ENCODE results near the gene PIAS4.

PIAS4 gene

DNA sequence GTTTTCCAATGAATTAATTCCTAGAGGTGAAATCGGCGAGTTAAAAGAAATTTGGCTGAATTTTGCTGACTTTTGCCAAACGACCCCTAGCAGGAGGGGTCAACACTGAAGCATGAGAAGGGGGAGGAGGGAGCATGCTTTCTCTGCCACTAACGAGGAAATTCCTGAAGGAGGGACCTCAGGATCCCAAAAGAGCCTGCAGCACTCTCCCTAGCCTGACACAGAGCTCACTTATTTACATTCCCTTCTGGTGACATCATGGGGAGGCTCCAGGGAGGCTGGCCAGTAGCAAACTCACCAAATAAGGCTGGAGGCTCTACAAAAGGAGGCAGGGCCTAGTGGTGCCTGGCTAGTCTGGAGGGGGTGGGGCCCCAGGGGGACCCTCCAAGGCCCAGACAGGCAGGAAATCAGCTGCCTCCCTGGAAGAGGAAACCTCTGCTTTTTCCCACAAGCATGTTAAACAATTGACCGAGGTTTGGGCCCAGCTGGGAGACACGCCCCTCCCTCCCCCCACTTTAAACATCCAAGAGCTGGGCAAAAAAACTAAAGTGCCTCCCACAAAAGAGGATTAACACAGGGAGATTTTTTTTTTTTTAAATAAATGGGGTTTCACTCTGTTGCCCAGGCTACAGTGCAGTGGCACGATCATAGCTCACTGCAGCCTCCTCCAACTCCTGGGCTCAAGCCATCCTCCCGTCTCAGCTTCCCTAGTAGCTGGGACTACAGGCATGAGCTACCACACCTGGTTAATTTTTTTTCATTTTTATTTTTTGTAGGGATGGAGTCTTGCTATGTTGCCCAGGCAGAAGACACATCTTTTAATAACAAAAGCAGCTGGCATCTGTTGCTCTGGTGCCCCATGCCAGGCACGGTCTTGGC is 38.7 kb upstream of the PIAS4 start (continued):
- TF ChIP-seq, protein P1, sequence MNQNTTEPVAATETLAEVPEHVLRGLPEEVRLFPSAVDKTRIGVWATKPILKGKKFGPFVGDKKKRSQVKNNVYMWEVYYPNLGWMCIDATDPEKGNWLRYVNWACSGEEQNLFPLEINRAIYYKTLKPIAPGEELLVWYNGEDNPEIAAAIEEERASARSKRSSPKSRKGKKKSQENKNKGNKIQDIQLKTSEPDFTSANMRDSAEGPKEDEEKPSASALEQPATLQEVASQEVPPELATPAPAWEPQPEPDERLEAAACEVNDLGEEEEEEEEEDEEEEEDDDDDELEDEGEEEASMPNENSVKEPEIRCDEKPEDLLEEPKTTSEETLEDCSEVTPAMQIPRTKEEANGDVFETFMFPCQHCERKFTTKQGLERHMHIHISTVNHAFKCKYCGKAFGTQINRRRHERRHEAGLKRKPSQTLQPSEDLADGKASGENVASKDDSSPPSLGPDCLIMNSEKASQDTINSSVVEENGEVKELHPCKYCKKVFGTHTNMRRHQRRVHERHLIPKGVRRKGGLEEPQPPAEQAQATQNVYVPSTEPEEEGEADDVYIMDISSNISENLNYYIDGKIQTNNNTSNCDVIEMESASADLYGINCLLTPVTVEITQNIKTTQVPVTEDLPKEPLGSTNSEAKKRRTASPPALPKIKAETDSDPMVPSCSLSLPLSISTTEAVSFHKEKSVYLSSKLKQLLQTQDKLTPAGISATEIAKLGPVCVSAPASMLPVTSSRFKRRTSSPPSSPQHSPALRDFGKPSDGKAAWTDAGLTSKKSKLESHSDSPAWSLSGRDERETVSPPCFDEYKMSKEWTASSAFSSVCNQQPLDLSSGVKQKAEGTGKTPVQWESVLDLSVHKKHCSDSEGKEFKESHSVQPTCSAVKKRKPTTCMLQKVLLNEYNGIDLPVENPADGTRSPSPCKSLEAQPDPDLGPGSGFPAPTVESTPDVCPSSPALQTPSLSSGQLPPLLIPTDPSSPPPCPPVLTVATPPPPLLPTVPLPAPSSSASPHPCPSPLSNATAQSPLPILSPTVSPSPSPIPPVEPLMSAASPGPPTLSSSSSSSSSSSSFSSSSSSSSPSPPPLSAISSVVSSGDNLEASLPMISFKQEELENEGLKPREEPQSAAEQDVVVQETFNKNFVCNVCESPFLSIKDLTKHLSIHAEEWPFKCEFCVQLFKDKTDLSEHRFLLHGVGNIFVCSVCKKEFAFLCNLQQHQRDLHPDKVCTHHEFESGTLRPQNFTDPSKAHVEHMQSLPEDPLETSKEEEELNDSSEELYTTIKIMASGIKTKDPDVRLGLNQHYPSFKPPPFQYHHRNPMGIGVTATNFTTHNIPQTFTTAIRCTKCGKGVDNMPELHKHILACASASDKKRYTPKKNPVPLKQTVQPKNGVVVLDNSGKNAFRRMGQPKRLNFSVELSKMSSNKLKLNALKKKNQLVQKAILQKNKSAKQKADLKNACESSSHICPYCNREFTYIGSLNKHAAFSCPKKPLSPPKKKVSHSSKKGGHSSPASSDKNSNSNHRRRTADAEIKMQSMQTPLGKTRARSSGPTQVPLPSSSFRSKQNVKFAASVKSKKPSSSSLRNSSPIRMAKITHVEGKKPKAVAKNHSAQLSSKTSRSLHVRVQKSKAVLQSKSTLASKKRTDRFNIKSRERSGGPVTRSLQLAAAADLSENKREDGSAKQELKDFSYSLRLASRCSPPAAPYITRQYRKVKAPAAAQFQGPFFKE (tag by site-specific recombination; IDR thresholded peaks at IDR 0.05; ENCODE audit: borderline replicate concordance): no peak
- TF ChIP-seq ZNF248 (tag by site-specific recombination; IDR thresholded peaks at IDR 0.05) (no peak), ZNF19 (tag by site-specific recombination; IDR thresholded peaks at IDR 0.05; ENCODE audit: low read depth) (no peak), MZF1 (tag by site-specific recombination; IDR thresholded peaks at IDR 0.05; ENCODE audit: borderline replicate concordance) (no peak), ZNF692 (tag by site-specific recombination; IDR thresholded peaks at IDR 0.05) (peak; percentile 82), ZNF350 (tag by site-specific recombination; IDR thresholded peaks at IDR 0.05) (no peak), ZNF133 (tag by site-specific recombination; IDR thresholded peaks at IDR 0.05) (no peak), HIC1 (tag by site-specific recombination; IDR thresholded peaks at IDR 0.05) (peak; percentile 51; the same call in 1 of the 2 replicates), ZNF585B (tag by site-specific recombination; IDR thresholded peaks at IDR 0.05) (no peak), ZNF302 (tag by site-specific recombination; IDR thresholded peaks at IDR 0.05; ENCODE audit: low read depth) (no peak), ZNF202 (tag by site-specific recombination; IDR thresholded peaks at IDR 0.05; ENCODE audit: borderline replicate concordance) (no peak), ZNF501 (tag by site-specific recombination; IDR thresholded peaks at IDR 0.05) (no peak), ZNF629 (tag by site-specific recombination; IDR thresholded peaks at IDR 0.05) (peak; percentile 93)
- TF ChIP-seq, protein P2, sequence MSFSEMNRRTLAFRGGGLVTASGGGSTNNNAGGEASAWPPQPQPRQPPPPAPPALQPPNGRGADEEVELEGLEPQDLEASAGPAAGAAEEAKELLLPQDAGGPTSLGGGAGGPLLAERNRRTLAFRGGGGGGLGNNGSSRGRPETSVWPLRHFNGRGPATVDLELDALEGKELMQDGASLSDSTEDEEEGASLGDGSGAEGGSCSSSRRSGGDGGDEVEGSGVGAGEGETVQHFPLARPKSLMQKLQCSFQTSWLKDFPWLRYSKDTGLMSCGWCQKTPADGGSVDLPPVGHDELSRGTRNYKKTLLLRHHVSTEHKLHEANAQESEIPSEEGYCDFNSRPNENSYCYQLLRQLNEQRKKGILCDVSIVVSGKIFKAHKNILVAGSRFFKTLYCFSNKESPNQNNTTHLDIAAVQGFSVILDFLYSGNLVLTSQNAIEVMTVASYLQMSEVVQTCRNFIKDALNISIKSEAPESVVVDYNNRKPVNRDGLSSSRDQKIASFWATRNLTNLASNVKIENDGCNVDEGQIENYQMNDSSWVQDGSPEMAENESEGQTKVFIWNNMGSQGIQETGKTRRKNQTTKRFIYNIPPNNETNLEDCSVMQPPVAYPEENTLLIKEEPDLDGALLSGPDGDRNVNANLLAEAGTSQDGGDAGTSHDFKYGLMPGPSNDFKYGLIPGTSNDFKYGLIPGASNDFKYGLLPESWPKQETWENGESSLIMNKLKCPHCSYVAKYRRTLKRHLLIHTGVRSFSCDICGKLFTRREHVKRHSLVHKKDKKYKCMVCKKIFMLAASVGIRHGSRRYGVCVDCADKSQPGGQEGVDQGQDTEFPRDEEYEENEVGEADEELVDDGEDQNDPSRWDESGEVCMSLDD (tag by site-specific recombination; IDR thresholded peaks at IDR 0.05): no peak
- TF ChIP-seq, protein P3, sequence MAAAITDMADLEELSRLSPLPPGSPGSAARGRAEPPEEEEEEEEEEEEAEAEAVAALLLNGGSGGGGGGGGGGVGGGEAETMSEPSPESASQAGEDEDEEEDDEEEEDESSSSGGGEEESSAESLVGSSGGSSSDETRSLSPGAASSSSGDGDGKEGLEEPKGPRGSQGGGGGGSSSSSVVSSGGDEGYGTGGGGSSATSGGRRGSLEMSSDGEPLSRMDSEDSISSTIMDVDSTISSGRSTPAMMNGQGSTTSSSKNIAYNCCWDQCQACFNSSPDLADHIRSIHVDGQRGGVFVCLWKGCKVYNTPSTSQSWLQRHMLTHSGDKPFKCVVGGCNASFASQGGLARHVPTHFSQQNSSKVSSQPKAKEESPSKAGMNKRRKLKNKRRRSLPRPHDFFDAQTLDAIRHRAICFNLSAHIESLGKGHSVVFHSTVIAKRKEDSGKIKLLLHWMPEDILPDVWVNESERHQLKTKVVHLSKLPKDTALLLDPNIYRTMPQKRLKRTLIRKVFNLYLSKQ (tag by site-specific recombination; IDR thresholded peaks at IDR 0.05; ENCODE audit: borderline replicate concordance): no peak
- TF ChIP-seq, protein P4, sequence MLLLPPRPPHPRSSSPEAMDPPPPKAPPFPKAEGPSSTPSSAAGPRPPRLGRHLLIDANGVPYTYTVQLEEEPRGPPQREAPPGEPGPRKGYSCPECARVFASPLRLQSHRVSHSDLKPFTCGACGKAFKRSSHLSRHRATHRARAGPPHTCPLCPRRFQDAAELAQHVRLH (tag by site-specific recombination; IDR thresholded peaks at IDR 0.05): no peak
- TF ChIP-seq, protein P5, sequence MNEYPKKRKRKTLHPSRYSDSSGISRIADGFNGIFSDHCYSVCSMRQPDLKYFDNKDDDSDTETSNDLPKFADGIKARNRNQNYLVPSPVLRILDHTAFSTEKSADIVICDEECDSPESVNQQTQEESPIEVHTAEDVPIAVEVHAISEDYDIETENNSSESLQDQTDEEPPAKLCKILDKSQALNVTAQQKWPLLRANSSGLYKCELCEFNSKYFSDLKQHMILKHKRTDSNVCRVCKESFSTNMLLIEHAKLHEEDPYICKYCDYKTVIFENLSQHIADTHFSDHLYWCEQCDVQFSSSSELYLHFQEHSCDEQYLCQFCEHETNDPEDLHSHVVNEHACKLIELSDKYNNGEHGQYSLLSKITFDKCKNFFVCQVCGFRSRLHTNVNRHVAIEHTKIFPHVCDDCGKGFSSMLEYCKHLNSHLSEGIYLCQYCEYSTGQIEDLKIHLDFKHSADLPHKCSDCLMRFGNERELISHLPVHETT (tag by site-specific recombination; IDR thresholded peaks at IDR 0.05): no peak; the same call in 1 of the 2 replicates

Data from HEK293 (cell line).